Mononuclear cell (primary cell): ENCODE measurements around the gene GREB1L. TPM values are rescaled to one million over a fixed set of nuclear protein-coding genes. Genes with fewer than 3 reads are reported as not detected.

Source experiments
- H3K27me3 ChIP-seq: 2 replicates; pipeline ENCODE4 v1.6.0; 2011; ENCODE audit warnings: low read length, control low read depth; ENCODE audit not compliant: insufficient read depth
- H3K4me1 ChIP-seq: 2 replicates; pipeline ENCODE4 v1.5.1; 2011; ENCODE audit warnings: mild to moderate bottlenecking, low read length, control low read depth; ENCODE audit not compliant: insufficient read depth
- H3K4me3 ChIP-seq: 2 replicates; pipeline ENCODE4 v1.5.1; 2011; ENCODE audit warnings: mild to moderate bottlenecking, low read length, moderate library complexity
- H3K9me3 ChIP-seq: 2 replicates; pipeline ENCODE4 v1.5.1; 2011; ENCODE audit warnings: low read depth, mild to moderate bottlenecking, control low read depth, low read length
- total RNA-seq: library from RNA; depleted of rRNA; stranded (reverse); fragments of >200 nt; gene quantifications from one replicate; pipeline ENCODE4 v1.2.3, GENCODE V29; 2012

GREB1L gene
- total RNA-seq, 1 donor = under 0.01 TPM

DNA sequence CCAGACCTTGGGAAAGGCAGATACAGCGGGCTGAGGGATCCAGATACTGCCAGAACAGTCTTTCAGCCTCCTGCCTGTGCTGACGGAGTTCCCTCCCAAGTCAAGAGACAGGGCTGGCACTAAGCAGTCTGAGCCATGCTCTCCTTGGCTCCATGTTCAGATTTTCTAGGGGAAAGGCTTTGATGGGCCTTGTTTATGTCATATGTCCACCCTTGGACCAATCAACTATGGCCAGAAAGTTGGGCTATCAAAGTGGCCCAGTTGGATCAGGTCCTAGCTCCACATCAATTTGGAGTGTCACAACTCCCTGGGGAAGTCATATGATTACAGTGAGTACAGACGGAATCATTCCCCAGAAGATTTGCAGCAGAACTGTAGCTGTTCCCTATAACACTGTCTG is 152.0 kb downstream of the GREB1L start:
- H3K4me1 ChIP-seq = no peaks in the 10 kb centered on the region
- no peaks in the 10 kb centered on the region for H3K27me3 ChIP-seq
- H3K4me3 ChIP-seq = no peak overlapping the region

DNA sequence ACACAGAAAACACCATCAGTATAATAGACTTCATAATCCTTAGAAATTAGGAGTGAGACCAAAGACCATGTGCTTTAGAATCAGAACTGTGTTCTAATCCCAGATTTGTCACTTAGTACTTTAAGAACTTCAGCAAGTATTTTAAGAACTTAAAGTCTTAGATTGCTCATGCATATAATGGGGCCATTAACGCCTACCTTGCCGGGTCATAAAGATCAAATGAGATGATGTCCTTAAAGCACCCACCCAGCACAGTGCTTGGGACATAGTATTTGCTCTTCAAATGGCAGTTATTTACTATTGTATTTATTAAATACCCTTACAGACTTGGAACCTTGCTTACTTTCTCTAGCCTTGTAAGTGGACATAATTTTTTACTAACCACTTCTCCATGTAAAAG is 156.1 kb downstream of the GREB1L start:
- H3K27me3 ChIP-seq = peaks cover 6% of the 10 kb centered on the region
- no peaks in the 10 kb centered on the region for H3K4me1 ChIP-seq
- no peak overlapping the region for H3K4me3 ChIP-seq
- no peaks in the 10 kb centered on the region for H3K9me3 ChIP-seq

More for the DNA sequence above, 152.0 kb downstream of the GREB1L start:
- H3K9me3 ChIP-seq = no peaks in the 10 kb centered on the region

DNA sequence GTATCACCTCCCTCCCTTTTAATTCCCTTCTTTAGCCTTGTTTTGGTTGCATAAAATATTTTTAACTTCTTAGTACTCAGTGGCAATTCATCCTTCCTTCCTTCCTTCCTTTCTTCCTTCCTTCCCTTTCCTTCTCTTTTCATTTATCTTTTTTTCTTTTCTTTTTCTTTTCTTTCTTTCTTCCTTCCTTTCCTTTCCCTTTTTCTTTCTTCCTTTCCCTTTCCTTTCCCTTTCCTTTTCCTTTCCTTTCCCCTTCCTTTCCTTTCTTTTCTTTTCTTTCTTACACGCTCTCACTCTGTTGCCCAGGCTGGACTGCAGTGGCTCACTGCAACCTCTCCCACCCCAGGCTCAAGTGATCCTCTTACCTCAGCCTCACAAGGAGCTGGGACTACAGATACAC is 160.2 kb downstream of the GREB1L start:
- no peaks in the 10 kb centered on the region for H3K9me3 ChIP-seq
- no peak overlapping the region for H3K4me3 ChIP-seq
- no peaks in the 10 kb centered on the region for H3K4me1 ChIP-seq
- H3K27me3 ChIP-seq = peaks cover 6% of the 10 kb centered on the region

DNA sequence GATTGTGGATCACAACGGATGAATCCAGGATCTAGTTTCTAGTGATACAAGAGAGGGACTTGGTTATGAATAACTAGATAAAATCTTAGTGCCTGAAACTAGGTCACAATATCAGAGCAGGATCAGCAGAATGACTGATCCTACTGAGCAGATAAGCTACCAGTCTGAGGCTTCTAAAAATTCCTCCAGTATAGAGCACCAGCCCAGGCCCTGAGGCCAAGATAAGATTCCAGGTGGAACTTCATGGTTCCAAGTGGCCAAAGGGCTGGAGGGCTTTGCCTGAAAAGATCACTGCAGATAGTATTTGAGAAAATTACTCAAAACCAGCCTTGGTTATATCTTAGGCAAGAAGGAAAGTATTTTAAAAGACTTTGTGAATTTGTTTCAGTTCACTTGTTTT is 162.4 kb downstream of the GREB1L start:
- Histone ChIP-seq H3K9me3 (no peaks in the 10 kb centered on the region), H3K27me3 (peaks cover 6% of the 10 kb centered on the region), H3K4me1 (no peaks in the 10 kb centered on the region), H3K4me3 (no peak overlapping the region)

DNA sequence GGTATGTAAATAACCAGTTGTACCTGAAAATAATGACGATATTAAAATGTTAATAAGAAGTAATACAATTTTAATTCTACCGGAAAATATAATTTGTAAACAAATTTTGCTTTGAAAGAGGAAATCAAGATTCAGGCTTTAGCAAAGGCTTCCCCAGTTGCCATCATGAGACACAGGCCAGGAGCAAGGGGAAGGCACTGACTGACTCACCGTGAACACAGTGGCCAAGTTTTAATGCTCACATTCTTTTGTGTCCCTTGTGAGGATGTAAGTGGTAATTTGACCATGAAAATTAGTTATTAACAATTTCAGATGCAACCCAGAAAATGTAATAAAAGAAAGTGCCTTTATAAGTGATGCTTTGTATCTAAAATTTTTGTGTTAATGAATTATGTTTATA is 164.1 kb downstream of the GREB1L start:
- peaks cover 2% of the 10 kb centered on the region for H3K27me3 ChIP-seq

DNA sequence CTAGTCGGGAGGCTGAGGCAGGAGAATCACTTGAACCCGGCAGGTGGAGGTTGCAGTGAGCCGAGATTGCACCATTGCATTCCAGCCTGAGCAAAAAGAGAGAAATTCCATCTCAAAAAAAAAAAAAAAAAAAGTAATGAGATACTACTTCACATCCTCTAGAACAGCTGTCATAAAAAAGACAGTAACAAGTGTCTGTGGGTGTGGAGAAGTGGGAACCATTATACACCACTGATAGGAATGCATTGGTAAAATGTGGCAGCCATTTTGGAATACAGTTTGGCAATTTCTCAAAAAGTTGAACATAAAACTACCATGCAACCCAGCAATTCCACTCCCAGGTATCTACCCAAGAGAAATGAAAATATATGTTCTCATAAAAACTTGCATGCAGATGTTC is 166.6 kb downstream of the GREB1L start:
- Histone ChIP-seq H3K9me3 (no peaks in the 10 kb centered on the region), H3K4me1 (no peaks in the 10 kb centered on the region), H3K27me3 (no peaks in the 10 kb centered on the region), H3K4me3 (no peak overlapping the region)

More for the DNA sequence above, 164.1 kb downstream of the GREB1L start:
- H3K4me3 ChIP-seq = no peak overlapping the region
- no peaks in the 10 kb centered on the region for H3K4me1 ChIP-seq
- no peaks in the 10 kb centered on the region for H3K9me3 ChIP-seq

DNA sequence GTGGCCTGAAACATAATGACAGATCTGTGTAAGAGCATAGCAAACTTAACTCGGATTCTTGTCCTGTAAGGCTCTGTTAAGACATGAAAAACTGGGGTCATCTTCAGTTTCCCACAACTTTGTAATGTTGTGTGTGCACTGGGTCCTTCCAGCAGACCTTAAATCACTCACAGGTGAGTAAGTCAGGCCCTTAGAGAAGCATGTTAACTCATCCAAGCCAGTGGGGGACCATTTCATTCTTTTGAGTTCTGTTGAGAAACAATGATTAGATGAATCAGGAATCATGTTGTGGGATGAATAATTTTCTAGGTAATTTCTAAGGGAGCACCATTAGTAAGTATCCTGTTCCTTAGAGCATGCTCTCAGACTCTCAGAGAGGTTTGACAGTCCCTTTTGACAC is 191.4 kb downstream of the GREB1L start:
- Histone ChIP-seq H3K27me3 (no peaks in the 10 kb centered on the region), H3K4me3 (no peak overlapping the region), H3K4me1 (no peaks in the 10 kb centered on the region), H3K9me3 (no peaks in the 10 kb centered on the region)

DNA sequence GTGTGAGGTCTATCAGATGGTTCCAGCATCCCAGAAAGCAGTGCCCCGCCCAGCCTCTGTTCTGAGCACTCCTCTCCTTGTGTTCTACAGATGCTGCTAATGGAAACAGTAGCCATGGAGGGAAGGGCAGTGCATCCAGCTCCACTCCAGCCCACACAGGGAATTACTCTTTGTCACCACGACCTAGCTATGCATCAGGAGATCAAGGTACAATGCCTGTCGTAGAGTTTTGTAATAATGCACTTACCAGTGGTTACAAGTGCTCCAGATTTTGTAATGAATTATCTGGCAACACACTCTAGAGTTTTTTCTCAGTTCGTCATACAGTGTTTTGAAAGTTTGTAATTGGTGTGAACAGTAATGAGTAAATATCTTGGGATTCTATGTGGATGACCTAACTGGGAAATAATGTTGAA is 197.4 kb downstream of the GREB1L start:
- H3K9me3 ChIP-seq = no peaks in the 10 kb centered on the region
- H3K4me1 ChIP-seq = no peaks in the 10 kb centered on the region
- H3K4me3 ChIP-seq = no peak overlapping the region
- peaks cover 3% of the 10 kb centered on the region for H3K27me3 ChIP-seq

DNA sequence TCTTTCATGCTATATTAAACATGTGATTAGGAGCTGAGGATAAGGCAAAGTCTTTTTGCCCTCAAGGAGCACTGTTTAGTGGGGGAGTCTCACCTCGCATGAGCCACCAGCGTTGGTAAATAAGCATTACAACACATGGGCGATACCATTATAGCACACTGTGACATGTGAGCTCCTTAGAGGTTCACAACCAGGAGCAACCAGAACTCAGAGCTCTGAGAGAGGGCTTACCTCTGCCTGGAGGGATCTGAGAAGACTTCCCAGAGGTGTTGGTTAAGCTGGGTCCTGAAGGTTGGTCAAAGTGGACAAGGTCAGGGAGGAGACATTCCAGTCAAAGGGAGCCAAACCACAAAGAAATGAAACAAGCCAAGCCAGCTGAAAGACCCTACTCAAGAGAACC is 199.6 kb downstream of the GREB1L start:
- H3K4me3 ChIP-seq = no peak overlapping the region
- no peaks in the 10 kb centered on the region for H3K9me3 ChIP-seq
- H3K27me3 ChIP-seq = peaks cover 3% of the 10 kb centered on the region
- H3K4me1 ChIP-seq = no peaks in the 10 kb centered on the region

DNA sequence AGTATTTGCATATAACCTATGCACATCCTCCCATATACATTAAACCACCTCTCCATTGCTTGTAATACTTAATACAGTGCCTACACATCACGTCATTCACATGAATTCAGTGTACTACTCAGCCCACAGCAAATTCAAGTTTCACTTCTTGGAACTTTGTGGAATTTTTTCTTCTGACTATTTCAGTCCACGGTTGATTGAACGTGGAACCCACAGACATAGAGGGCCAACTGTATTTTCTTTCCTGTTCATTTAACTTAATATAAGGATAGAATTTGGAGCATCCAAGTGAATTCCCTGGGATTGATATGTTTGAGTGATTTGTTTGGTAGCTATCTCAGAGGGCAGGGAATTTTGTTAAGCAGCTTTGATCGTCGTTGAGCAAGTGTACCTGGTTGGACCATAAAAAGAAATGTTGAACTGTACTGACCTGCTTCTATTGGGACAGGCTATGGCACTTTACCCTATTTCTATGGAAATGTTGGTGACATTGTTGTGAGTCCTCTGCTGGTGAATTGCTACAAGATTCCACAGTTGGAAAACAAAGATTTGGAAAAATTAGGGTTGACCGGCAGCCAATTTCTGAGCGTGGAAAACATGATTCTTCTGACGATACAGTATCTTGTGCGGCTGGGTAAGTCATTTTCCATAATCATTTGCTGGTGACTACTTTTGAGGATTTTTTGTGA is 201.9 kb downstream of the GREB1L start:
- Histone ChIP-seq H3K4me1 (no peaks in the 10 kb centered on the region), H3K4me3 (no peak overlapping the region), H3K27me3 (peaks cover 3% of the 10 kb centered on the region), H3K9me3 (no peaks in the 10 kb centered on the region)

DNA sequence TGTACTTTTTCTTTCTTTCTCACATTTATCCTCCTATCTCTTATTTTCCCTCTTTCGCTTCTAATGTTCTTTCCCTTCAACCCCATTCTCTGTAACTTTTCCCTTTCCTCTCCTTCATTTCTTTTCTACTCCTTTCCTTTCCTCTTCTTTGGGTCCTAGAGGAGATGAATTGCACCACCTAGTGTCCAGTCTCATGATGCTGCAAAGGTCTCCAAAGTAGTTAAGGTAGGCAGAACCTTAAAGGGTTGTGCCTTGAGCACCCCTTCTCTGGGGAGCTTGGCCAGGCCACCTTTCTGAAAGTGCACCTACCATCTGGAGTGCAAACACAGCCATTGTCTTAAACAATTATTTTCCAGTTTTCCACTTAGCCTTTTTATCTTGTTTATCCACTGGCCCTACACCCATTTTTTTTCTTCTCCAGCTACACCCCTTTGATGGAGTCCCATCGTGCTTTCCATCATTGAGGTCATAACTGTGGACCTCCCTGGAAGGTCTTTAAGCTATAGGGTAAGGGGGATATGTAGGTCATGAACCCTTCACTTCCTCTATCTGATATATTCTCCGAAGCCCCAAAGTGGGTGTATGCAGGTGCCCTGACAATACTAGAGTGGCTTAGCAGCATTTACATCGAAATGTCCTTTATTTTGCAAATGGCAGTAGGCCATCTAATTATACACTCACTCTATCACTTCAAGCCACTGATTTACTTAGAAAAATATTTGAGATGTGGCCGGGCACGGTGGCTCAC is 202.6 kb downstream of the GREB1L start:
- Histone ChIP-seq H3K9me3 (no peaks in the 10 kb centered on the region), H3K4me1 (no peaks in the 10 kb centered on the region), H3K27me3 (peaks cover 3% of the 10 kb centered on the region), H3K4me3 (no peak overlapping the region)

DNA sequence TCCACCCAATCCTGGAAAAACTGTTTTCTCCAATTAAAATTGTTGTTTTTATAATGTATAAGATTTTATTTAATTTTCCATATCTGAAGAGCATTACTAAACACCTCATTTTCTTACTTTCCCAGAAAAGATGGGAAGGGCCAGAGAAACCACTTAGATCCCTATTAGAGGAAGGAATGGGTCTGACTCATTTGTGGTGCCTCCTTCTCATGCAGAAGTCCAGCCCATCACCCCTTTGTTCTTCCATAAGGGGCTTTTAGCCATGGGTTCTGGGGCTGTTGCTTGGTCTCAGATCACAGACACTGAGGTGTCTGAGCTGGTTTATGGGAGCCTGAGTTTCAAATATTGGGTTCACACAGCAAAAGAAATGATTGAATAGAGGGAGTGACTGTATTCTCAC is 206.3 kb downstream of the GREB1L start:
- no peaks in the 10 kb centered on the region for H3K4me1 ChIP-seq
- H3K4me3 ChIP-seq = no peak overlapping the region
- H3K9me3 ChIP-seq = no peaks in the 10 kb centered on the region
- H3K27me3 ChIP-seq = no peaks in the 10 kb centered on the region

DNA sequence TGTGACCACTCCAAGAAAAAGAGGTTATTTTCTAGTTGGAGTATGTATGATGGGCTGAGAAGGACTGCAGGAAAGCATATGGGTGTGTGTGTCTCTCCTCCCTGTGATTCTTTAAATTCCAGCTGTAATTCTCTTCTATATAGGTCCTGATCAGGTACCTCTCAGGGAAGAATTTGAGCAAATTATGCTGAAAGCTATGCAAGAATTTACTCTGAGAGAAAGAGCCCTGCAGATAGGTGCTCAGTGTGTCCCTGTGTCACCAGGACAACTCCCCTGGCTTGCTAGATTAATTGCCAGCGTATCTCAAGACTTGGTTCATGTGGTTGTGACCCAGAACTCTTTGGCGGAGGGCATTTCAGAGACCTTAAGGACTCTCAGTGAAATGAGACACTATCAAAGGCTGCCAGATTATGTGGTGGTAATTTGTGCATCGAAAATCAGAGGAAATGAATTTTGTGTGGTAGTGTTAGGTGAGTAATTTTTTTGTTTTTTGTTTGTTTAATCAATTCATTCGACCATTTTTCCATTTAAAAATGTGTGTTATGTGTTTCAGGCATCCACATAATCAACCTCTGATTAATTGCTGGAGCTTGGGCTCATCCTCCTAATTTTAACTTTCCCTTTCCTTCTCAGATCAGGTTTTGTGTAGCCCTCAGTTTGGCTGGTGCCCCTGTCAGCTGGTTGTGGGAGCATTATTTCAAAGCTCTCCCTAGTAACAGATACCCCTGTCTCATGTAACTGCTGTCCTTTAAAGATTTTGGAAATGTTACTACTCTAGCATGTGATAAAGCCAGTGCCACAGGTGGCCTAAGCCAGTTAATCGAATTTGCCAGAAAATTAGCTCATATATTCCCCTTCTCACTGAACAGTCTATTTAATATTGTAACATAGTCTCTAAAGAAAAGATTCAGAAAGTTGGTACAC is 207.6 kb downstream of the GREB1L start:
- H3K4me3 ChIP-seq = no peak overlapping the region
- H3K9me3 ChIP-seq = no peaks in the 10 kb centered on the region
- H3K27me3 ChIP-seq = no peaks in the 10 kb centered on the region
- H3K4me1 ChIP-seq = no peaks in the 10 kb centered on the region

DNA sequence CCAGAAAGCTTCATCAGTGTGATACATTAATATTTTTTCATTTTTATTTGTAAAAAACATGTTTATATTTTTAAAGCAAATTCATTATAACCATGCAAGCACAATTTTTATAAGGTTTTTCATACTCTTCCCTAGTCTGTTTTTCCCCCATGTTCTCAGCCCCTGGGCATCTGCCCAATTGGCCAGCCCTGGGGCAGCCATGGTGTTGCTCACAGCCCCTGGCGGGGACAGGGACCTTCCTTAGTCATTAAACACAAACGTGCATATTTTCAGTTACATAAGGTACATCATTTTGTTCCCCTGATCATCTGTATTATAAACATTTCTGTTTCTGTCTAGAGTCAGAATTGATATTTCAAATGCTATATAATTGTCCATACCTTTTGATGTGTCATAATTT is 208.5 kb downstream of the GREB1L start:
- Histone ChIP-seq H3K4me3 (no peak overlapping the region), H3K27me3 (no peaks in the 10 kb centered on the region), H3K9me3 (no peaks in the 10 kb centered on the region), H3K4me1 (no peaks in the 10 kb centered on the region)

DNA sequence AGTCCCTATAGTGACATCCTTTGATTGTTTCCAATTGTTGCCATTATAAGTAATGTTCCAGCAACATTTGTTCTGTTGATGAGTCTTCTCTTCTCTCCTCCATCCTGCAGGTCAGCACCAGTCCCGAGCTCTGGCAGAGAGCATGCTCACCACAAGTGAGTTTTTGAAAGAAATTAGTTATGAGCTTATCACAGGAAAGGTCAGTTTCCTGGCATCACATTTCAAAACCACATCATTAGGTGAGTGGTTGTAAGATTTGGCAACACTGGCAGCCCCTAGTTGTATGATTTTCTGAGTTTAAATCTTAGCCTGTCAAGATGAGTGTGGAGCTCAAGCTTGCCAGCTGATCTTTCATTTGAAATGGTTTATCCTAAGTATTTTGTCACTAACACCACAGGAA is 208.9 kb downstream of the GREB1L start:
- no peaks in the 10 kb centered on the region for H3K27me3 ChIP-seq
- no peak overlapping the region for H3K4me3 ChIP-seq
- H3K4me1 ChIP-seq = no peaks in the 10 kb centered on the region
- no peaks in the 10 kb centered on the region for H3K9me3 ChIP-seq
